SK-N-MC (cell line): ENCODE data around the gene SPN.

ENCODE experiments used
- EZH2 ChIP-seq: fragments of 200-600 bp; sonication (generic); IDR thresholded peaks from one replicate; pipeline ENCODE4 v1.6.1; 2017; ENCODE audit warnings: antibody characterized with exemption
- FOXP2 ChIP-seq: optimal IDR thresholded peaks from 2 replicates; pipeline ENCODE3; 2011; ENCODE audit warnings: mild to moderate bottlenecking, moderate library complexity; ENCODE audit not compliant: insufficient read depth; ENCODE audit errors: extremely low read length, control extremely low read depth
- POLR2AphosphoS5 ChIP-seq: IDR thresholded peaks from 2 replicates; pipeline ENCODE4 v1.6.1; 2012; ENCODE audit warnings: mild to moderate bottlenecking, low read depth, low read length, borderline replicate concordance

DNA sequence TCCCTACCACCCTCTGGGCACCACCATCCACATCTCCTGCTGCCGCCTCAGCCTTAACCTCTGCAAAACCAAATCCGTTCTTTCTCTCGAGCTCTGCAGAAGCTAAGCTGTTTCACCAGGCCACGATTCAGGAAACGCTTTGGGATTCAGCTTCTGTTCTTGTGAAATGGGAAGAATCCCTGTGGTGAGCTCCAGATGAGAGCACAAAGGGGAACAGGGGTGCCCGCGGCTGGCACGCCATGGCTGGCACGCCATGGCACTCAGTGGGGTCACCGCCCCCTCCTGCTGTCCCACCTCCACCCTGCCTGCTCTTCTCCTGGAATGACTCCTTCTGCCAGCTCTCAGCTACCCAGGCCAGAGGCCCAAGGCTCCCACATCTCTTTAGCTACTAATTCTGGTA lies 21.6 kb downstream of the SPN start:
- TF ChIP-seq EZH2, result no peak
- no peak for TF ChIP-seq POLR2AphosphoS5
- no peak for TF ChIP-seq FOXP2
